Limb (tissue), 2 donors: ENCODE measurements around the gene SLC5A12.

Experiments
- DNase-seq, 2 donors: peaks; one replicate each; pipeline ENCODE4 v3.0.0-alpha.2; 2016; ENCODE audit errors: extremely low spot score in 2 of 2

The SLC5A12 gene, protein sequence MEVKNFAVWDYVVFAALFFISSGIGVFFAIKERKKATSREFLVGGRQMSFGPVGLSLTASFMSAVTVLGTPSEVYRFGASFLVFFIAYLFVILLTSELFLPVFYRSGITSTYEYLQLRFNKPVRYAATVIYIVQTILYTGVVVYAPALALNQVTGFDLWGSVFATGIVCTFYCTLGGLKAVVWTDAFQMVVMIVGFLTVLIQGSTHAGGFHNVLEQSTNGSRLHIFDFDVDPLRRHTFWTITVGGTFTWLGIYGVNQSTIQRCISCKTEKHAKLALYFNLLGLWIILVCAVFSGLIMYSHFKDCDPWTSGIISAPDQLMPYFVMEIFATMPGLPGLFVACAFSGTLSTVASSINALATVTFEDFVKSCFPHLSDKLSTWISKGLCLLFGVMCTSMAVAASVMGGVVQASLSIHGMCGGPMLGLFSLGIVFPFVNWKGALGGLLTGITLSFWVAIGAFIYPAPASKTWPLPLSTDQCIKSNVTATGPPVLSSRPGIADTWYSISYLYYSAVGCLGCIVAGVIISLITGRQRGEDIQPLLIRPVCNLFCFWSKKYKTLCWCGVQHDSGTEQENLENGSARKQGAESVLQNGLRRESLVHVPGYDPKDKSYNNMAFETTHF

DNA sequence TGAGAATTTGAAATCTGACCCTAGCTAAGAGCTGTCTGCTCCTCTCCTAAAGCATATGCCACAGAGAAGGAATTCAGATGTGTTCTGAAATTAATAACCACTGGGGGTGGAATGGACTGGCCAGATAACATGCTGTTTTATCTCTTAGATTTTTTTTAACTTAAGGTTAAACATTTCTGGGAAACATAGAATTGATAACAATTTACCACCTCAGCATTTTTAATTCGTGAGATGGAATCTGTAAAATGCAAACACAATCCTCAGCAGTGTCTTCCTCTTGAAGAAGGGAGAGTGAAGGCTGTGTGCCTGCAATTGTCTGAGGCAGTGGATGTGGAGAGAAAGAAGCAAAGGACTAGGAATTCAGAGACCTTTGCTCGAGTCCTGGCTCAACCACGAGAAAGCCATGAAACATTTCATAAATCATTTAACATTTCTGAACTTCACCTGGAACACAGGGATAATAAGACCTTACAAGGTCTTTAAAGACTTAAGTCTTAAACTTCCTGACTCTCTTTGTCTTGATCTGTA lies at the start of gene SLC5A12:
Gene SLC5A12 (minus strand): TSS at position 113 of the 528 bp plus-strand sequence. CDS start 346 bp downstream, outside the sequence.
- no peak for DNase-seq

DNA sequence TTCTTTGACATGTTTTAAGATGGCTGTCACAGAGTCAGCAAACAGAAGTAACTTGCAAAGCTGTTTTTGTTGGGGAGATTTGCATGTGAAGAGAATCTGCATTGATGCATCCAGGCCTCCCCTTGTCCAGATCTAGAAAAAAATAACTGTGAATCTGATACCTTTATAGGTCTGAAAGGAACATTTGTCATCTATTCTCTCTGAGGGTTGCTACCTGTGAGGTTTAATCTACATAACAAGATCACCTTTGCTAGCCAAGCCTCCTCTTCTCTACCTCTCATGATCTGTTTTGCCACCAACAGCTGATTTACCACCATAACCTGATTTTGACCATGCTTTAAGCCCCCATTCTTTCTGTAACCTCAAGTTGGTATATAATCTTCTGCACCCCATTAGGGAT lies 47.2 kb upstream of the SLC5A12 start:
- no peak for DNase-seq

DNA sequence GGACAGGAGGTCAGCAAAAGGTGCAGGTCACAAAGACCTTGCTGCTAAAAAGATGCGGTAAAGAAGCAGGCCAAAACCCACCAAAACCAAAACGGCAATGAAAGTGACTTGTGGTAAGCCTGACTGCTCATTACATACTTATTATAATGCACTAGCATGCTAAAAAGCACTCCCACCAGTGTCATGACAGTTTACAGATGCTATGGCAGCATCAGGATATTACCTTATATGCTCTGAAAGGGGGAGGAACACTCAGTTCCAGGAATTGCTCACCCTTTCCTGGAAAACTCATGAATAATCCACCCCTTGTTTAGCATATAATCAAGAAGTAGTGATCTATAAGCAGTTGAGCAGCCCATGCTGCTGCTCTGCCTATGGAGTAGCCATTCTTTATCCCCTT lies 45.2 kb upstream of the SLC5A12 start:
- no peak for DNase-seq

DNA sequence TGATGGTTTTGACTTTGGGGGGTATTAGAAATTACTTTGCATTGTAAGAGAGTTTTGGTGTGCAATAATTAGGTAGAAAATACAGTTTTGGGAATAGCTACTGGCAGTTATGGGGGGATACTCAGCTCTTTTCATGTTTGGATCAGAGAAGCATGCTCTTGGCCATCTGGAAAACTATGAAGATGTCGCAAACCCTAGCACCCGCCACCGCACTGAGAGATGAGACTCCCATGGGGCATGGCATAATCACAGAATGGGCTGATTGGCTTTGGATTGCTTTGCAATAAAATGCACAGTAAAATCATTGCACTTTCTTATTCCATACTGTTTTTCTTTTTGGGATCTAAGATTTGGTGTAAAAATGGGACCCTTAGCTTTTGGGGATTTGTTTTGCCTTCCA lies 43.5 kb upstream of the SLC5A12 start:
- DNase-seq = no peak

DNA sequence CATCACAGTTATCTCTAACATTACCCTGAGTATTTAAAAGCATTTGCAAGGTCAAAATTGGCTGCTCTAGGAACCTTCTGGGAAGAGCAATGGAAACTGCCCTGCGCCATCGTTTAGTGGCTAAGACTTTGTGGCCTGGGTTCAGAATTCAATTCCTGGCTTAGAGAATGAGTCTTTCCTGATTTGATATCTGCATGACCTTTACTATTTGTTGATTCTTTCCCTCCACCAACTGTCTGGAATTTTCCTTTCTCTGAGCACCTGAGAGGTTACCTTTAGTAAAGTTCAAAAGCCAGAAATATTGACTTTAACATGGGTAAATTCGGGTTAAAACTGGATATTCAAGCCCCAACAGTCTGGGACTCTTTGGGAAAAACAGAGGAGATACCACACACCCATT lies 43.0 kb upstream of the SLC5A12 start:
- no peak for DNase-seq

DNA sequence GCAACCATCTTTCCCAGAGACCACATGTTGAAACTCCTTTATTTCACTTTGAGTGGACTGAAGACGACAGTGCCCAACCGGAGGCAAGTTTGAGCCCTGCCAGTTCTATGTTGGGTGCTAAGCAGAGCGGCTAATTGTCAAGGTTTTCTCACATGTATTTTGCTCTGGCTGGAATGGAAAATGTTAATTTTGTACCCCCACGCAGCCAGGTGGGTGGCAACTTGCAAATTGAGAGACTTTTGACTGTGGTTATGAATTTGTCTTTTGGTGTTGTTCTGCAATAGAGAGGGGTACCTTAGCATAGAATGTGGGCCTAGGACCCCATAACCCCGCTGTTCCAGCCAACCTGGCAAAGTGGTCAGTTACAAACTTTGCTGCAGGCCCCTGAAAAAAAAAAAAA lies 42.5 kb upstream of the SLC5A12 start:
- DNase-seq = no peak

DNA sequence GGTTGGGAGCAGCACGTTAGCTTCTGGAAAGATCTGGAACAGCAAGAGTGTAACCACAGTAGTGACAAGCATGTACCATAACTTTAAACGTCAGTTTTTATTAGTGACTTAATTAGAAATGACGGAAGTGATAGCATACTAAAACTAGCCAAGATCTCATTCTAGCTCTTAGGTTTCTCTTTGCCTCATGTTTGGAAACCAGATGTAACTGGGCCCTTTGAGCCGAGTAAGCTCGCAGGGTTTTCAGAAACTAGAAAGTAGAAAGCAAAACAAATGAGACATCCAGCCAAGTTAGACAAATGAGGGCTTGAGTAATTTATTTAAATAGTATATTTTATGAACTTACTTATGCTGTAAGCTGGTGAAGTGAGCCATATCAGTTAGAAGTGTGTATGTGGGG lies 40.2 kb upstream of the SLC5A12 start:
- DNase-seq = no peak

DNA sequence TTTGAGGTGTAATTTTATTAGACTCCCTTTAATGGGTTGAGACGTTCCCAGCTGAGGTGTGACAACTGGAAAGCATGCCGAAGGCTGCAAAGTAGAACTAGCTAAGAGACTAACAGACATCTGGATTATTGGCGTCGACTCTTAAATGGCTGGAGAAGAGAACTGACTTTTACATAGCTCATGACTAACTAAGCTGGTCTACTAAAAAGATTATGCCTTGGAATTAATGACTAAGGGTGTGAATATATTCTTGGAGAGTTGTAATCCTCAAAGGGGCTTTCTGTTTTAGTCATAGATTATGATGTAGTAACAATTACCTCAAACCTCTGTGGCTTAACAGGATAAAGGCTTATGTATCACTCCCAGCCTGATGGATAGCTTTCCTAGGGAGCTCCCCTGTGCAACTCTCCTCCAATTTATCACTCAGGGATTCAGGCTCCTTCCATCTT lies 39.5 kb upstream of the SLC5A12 start:
- DNase-seq = no peak

DNA sequence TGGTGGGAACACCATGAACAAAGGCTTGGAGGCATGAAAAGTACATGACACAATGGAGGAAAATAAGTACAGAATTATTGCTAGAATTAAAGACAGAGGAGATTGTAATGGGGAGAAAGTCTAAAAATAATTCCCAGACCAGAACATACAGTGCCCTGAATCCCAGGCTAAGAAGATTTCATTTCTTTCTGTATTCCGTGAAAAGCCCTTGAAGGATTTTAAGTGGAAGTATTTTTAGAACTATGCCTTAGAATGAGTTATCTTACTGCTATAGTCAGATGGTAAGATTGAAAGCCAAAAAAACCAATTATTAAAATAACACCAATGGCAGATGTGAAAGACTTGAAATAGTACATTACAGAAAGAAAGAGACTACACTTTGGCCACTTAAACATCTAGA lies 36.1 kb upstream of the SLC5A12 start:
- no peak for DNase-seq

DNA sequence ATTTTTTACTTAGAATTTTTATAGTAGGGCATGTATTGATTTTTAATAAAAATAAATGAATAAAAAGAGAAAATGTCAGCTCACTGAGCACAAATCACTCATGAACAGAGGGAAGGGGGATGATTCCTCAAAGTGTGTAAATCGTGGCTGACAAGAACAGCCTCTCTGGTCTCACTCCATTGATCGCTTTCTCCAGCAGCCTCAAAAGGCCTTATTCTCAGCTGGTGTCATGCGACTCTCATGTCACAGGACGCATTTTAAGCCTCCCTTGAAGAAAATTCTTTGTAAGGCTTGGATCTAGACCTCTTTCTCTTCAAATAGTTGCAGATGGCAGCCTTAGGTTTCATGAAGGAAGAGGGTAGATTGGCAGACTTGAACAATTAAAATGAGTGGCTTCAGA lies 33.9 kb upstream of the SLC5A12 start:
- no peak for DNase-seq

DNA sequence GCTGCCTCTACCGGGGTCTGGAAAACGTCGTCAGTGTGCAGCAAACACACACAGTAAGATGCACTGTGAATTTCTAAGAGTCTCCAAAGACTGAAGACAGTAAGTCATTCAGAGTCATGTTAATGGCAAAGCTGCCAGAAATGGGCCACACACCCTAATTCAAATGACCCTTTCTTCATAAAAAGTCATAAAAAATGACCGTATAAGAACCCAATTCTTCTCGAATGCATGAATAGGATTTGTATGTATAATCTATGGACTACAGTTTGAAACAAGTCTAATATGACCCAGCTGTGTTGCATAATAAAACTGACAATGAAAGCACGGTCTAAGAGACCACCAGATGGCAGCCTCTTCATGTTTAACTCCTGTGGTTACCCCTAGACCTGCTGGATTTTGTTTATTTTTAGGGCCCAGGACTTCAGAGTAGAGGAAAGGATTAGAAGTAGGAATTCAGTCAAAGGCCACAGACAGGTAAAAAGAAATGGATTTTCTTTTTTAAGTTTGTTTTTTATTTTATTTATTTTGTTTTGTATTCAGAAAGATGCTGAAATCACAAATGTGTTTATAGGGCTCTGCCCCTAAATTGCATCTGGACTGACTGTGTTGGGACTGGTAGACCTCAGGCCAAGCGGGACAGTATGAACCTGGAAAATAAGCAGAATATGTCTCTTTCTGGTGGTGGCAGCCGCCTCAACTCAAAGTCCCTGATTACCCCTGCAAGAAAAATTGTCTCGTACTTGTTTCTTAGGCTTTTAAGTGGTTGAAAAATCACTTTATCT lies 32.1 kb upstream of the SLC5A12 start:
- peak; percentile 72 to 90 for DNase-seq

DNA sequence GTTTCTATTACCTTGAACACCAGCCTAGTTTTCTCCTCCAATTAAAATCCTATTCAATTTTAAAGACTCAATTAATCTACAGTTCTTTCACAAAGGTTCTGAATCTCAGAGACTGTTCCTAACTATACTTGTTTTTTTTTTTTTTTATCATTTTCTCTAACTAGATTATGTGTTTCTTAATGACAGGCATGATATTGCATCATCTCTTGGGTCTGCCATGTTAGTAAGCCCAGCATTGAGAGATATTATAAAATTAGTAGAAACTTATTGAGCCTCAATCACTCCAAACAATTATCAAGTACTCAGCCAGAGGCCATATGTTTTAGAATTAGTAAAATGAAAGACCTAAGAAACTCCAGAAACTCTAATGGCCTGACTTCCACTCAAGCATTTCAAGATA lies 28.1 kb upstream of the SLC5A12 start:
- no peak for DNase-seq

DNA sequence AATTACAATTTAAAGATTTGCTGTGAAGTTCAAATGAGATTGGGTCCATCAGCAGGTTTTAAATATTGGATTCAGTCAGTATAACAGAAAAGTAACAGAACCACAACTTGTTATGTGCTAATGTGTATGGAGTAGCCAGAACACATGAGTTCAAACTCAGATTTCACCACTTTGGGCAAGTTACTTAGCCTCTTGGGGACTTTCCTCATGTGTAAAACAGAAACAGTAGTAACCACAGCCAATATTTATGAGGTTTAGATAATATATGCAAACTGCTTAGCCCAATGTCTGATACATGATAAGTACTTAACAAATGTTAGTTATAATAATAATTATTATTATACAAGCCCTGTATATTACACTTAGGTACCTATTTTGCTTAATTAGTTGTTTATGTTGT lies 21.8 kb upstream of the SLC5A12 start:
- no peak for DNase-seq

DNA sequence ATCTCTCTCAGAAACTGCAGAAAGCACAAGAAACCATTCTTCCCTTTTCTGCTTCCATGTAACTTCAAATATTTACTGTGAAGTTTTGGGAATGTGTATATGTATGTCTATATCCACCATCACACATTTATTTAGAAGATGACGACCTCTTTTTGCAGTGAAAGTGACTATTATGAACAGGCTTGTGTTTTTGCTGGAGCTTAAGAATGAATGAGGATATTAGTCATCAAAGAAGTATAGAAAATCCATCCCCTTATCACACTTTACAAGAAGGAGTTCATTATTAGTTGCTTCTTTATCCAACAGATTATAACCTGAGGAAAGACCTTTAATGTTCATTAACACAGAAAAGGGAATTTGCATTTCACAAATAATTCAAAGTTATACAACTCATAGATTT lies 21.1 kb upstream of the SLC5A12 start:
- no peak for DNase-seq

DNA sequence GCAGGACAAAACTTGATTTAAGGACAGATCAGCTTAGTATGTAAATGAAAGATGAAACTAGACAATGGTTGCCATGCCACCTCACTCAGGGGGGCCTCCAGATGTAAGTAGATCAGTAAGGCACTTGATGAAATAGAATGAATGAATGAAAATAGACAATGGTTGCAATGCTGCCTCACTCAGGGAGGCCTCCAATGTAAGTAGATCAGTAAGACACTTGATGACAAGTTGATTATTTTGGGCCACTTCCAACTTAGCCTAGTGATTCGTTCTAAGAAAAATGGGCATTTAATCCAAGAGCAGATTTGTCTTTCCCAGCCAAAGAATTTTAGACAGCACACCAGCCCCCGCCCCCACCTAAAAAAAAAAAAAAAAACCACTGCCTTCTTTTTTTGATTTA lies 19.2 kb upstream of the SLC5A12 start:
- DNase-seq = no peak

DNA sequence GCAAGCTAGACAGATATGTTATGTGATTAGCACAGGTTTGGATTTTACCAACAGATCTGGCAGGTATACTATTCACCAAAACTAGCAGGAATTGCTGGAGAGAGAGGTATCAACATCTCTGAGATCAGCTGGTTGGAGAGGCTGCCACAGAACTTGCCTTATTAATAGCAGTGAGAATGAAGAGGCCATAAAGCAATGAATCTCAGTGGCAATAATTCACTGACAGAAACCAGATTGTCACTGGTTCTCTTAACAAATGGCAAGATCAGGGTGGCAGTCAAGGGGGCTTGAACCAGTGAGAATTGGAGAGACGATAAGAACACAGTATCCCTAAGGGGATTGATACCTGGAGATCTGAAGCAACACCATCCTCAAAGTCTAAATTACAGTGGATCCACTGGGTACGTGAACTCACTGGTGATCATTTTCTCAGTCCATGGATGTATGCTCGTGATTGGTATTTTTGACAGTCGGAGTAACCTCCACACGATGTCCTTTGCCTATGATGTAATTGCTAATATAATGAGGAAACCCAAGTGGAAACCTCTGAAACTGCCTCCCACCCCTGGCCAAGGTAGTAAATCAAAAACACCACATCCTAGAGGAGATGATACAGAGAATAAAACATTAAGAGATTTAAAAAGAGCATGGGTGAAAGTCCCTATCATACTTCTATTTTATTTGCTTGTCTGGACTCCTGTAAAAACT lies 17.7 kb upstream of the SLC5A12 start:
- no peak for DNase-seq

DNA sequence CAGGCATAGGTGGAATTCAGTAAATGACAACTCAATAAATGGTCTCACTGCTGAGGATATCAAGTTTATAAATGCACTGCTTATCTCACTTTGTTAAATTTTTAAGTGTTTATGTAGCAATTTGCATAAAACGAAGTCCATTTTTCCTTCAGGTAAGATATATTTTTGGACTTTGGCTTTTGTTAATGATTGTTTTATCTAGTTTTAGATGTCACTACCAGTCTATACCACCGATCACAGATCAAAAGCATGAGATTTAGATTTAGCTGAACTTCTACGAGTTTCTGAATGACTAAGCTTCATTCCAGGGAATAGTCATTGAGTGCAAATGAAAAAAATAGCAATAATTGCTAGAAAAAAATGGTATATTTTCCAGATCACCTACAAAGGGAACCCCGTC lies 12.8 kb upstream of the SLC5A12 start:
- no peak for DNase-seq

DNA sequence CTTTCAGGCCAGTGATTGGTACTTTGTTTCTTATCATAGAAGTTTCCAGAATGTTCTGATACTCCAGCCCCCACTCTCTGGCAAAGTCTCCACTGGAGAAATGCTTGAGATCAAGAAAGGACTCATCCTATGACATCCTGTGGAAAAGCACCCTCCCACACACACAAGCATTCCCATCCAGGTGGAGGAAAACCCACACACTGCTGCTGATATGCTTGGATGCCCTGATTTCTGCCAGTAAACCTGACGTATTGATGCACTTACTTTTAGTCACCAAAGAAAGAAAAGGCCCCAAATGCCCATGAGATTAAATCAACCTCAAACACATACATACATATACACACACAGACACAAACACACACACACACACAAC lies 9.2 kb upstream of the SLC5A12 start:
- DNase-seq = no peak

DNA sequence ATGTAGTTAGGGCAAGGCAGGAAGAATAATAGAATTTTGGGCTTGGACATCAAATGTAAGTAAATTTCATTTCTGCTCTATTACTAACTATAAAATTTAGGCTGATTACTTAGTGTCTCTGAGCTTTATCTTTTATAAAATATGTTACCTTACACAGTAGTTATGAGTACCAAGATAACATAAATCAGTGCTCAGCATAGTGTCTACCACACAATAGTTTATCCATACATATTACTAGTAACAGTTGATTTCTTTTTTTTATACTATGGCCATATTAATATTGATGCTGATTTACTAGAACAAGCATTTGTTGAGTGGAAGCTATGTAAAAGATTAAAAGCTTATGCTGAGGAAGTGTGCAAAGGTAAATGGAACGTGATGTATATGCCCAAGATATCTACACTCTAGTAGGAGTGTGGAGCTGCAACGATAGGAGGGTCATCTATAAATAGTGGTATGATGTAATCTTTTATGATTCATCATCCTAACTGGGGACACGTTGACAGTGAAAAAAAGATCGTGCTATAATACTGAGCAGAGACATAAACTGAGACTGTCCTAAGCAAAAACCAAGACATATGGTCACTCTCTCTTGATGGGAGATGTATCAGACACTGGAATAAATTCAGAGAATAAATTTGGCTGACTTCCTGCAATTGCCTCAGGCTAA lies 8.7 kb upstream of the SLC5A12 start:
- DNase-seq = no peak

DNA sequence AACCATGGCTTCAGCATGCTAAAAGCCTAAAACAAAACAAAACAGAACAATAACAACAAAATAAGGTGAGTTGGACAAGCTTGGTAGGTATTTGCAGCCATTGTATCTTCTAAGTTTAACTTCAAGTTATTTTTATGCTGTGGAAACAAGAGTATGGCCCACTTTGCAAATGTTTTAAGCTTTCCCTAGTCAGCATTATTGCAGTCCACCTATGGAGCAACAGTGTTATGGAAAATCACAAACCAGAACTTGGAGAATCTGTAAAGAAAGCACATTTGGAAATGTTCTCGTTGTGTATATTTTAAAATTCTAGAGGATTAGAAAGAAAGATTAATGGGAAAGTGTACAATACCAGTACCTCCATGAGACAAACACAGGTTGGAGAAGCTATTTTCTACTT lies 7.4 kb upstream of the SLC5A12 start:
- DNase-seq = no peak

DNA sequence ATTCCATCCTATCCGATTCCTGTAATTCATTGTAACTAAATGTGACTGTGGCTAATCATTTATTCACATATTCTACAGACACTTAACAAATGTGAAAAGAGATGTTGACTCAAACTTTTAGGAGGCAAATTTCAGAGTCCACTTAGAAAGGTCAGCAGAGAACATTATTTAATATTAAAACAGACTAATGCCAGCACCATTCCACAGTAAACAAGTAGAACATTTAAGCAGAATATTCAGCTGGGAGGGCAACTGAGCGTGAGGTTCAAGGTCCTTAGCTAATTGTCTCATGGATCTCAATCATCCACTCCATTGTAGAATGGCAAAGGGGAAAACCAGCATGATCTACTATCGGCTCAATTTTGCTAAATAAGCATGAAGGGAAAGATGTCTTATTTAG lies 5.1 kb upstream of the SLC5A12 start:
- DNase-seq = no peak
